Thoracic aorta (tissue), 2 donors: Measurements from ENCODE around the gene NOL12. TPM values are rescaled to one million over a fixed set of nuclear protein-coding genes. Genes with fewer than 3 reads are reported as not detected.

Source experiments
- ATAC-seq: fragments of 150-250 bp; one replicate; pipeline ENCODE4 v1.8.0; 2017; ENCODE audit warnings: low read depth; ENCODE audit not compliant: insufficient number of reproducible peaks, low FRiP score
- DNase-seq: peaks from one replicate; pipeline ENCODE4 v3.0.0-alpha.2; 2020; ENCODE audit warnings: low spot score
- H3K27ac ChIP-seq, 2 donors: fragments of 200-600 bp; sonication (generic); 1 replicate in 1 of 2; 2 replicates in 1 of 2; pipeline ENCODE4 v1.5.1; 2016; ENCODE audit warnings: mild to moderate bottlenecking in 2 of 2, moderate library complexity in 2 of 2
- H3K27me3 ChIP-seq: fragments of 200-600 bp; sonication (generic); replicated peaks from 2 replicates; pipeline ENCODE4 v1.6.0; 2016; ENCODE audit warnings: mild to moderate bottlenecking; ENCODE audit not compliant: insufficient read depth
- H3K36me3 ChIP-seq: fragments of 200-600 bp; sonication (generic); one replicate; pipeline ENCODE4 v1.5.1; 2016
- H3K4me1 ChIP-seq, 2 donors: fragments of 200-600 bp; sonication (generic); 1 replicate in 1 of 2; 2 replicates in 1 of 2; pipeline versions ENCODE4 v1.5.1 to v1.6.0; 2016; ENCODE audit warnings: low read depth in 2 of 2, mild to moderate bottlenecking in 1 of 2; ENCODE audit not compliant: control insufficient read depth in 1 of 2
- H3K4me3 ChIP-seq: fragments of 200-600 bp; sonication (generic); 2 replicates; pipeline ENCODE4 v1.5.1; 2016; ENCODE audit warnings: mild to moderate bottlenecking
- H3K9me3 ChIP-seq: fragments of 200-600 bp; sonication (generic); 2 replicates; pipeline ENCODE4 v1.5.1; 2016
- CTCF ChIP-seq: fragments of 200-600 bp; sonication (generic); IDR thresholded peaks from one replicate; pipeline ENCODE4 v1.5.1; 2019; ENCODE audit warnings: antibody characterized with exemption
- total RNA-seq, 2 donors: library from RNA; depleted of rRNA; stranded (reverse); fragments of >200 nt; gene quantifications; one replicate each; pipeline versions ENCODE4 v1.1.0 to v1.2.3, GENCODE V29; 2016

The NOL12 gene
- total RNA-seq, 2 donors from 2014 or later: 11.1 to 58.9 TPM

GRCh38 chr22:37732699-37733607, 46.8 kb downstream of the NOL12 start:
- Histone ChIP-seq H3K4me1 (peaks cover 4 to 11% of the 10 kb centered on the region in 2 donors), H3K27ac (no peak overlapping the region), H3K4me3 (no peak overlapping the region), H3K9me3 (no peaks in the 10 kb centered on the region), H3K27me3 (no peaks in the 10 kb centered on the region), H3K36me3 (no peaks in the 10 kb centered on the region)
- ATAC-seq: no peak
- no peak for TF ChIP-seq CTCF
- no peak for DNase-seq

GRCh38 chr22:37733625-37734401, 47.7 kb downstream of the NOL12 start:
- no peaks in the 10 kb centered on the region for H3K36me3 ChIP-seq
- DNase-seq: no peak
- no peak for TF ChIP-seq CTCF
- H3K4me1 ChIP-seq: peaks cover 0 to 2% of the 10 kb centered on the region in 2 donors
- H3K4me3 ChIP-seq: no peak overlapping the region
- ATAC-seq: no peak
- H3K27ac ChIP-seq: no peak overlapping the region
- H3K9me3 ChIP-seq: no peaks in the 10 kb centered on the region
- no peaks in the 10 kb centered on the region for H3K27me3 ChIP-seq

GRCh38 chr22:37734402-37734700, 48.2 kb downstream of the NOL12 start:
- ATAC-seq (no peak), DNase-seq (no peak)
- H3K9me3 ChIP-seq: no peaks in the 10 kb centered on the region
- no peak overlapping the region for H3K27ac ChIP-seq
- TF ChIP-seq CTCF: no peak
- no peaks in the 10 kb centered on the region for H3K4me1 ChIP-seq
- no peaks in the 10 kb centered on the region for H3K27me3 ChIP-seq
- H3K4me3 ChIP-seq: no peak overlapping the region
- no peaks in the 10 kb centered on the region for H3K36me3 ChIP-seq

- no peak overlapping the region for H3K4me3 ChIP-seq
- H3K36me3 ChIP-seq: no peaks in the 10 kb centered on the region
- ATAC-seq: no peak
- H3K27ac ChIP-seq: no peak overlapping the region
- H3K9me3 ChIP-seq: no peaks in the 10 kb centered on the region
- H3K27me3 ChIP-seq: no peaks in the 10 kb centered on the region
- no peaks in the 10 kb centered on the region for H3K4me1 ChIP-seq
- TF ChIP-seq CTCF: peak; percentile 30
- no peak for DNase-seq
Observed at GRCh38 chr22:37734964-37735451, 48.9 kb downstream of the NOL12 start.

- no peak for TF ChIP-seq CTCF
- DNase-seq (no peak), ATAC-seq (no peak)
- Histone ChIP-seq H3K36me3 (no peaks in the 10 kb centered on the region), H3K4me1 (peaks cover 9 to 10% of the 10 kb centered on the region in 2 donors), H3K4me3 (no peak overlapping the region), H3K9me3 (no peaks in the 10 kb centered on the region), H3K27ac (no peak overlapping the region), H3K27me3 (no peaks in the 10 kb centered on the region)
Observed at GRCh38 chr22:37739035-37739434, 52.9 kb downstream of the NOL12 start.
